Putamen (tissue), 1 donor: ENCODE measurements around the gene CORO7.
A peak's percentile ranks its signal among the peaks of the same experiment; 100 is the strongest.

Experiments used
- DNase-seq: peaks from one replicate; pipeline ENCODE4 v3.0.0-alpha.2; 2016; ENCODE audit warnings: low spot score

Gene CORO7

GRCh38 chr16:4426021-4426684, 9.8 kb upstream of the CORO7 start:
- DNase-seq = no peak

GRCh38 chr16:4425378-4426020, 9.1 kb upstream of the CORO7 start, which contains the start of gene DNAJA3:
Gene DNAJA3 (plus strand): TSS chr16:4425868. CDS start chr16:4425882, 14 bp downstream.
- peak; percentile 93 for DNase-seq

GRCh38 chr16:4420505-4421105, 4.2 kb upstream of the CORO7 start:
- no peak for DNase-seq

- DNase-seq = no peak
These were observed 3.1 kb upstream of the CORO7 start for GRCh38 chr16:4419402-4419959.

GRCh38 chr16:4415538-4416199, 727 bp downstream of the CORO7 start:
- peak; percentile 63 for DNase-seq

- DNase-seq = no peak
These were observed 2.0 kb downstream of the CORO7 start for GRCh38 chr16:4414187-4414917.

- no peak for DNase-seq
These were observed 3.5 kb downstream of the CORO7 start for GRCh38 chr16:4412854-4413253.

- no peak for DNase-seq
These were observed 4.2 kb downstream of the CORO7 start for GRCh38 chr16:4412159-4412558.

GRCh38 chr16:4411684-4412083, 4.7 kb downstream of the CORO7 start:
- DNase-seq = peak; percentile 96

GRCh38 chr16:4410335-4411075, 5.9 kb downstream of the CORO7 start:
- DNase-seq = peak; percentile 85

GRCh38 chr16:4409081-4409932, 7.1 kb downstream of the CORO7 start:
- DNase-seq = no peak

GRCh38 chr16:4408323-4408690, 8.1 kb downstream of the CORO7 start:
- DNase-seq = no peak

- no peak for DNase-seq
These were observed 8.7 kb downstream of the CORO7 start for GRCh38 chr16:4407543-4408322.

GRCh38 chr16:4404967-4405696, 11.3 kb downstream of the CORO7 start:
- no peak for DNase-seq

- DNase-seq = no peak
These were observed 12.0 kb downstream of the CORO7 start for GRCh38 chr16:4404247-4404966.

GRCh38 chr16:4403133-4403949, 13.1 kb downstream of the CORO7 start:
- DNase-seq = no peak
